IMR-90 (cell line): ENCODE data around the gene MINAR1. TPM values are rescaled to one million over a fixed set of nuclear protein-coding genes. Genes with fewer than 3 reads are reported as not detected.

ENCODE experiments used
- ATAC-seq: fragments of 200-7000 bp; cut with Tn5 transposase; 2 replicates; pipeline ENCODE4 v1.9.1; 2020; ENCODE audit warnings: low read depth, mild to moderate bottlenecking, moderate library complexity
- BruUV-seq: library from RNA; stranded (reverse); fragments of 400-500 nt; replicated peaks from 2 replicates; lab custom pipeline; 2021; lab: Mats Ljungman, UMichigan
- CTCF ChIA-PET: fragments of 300-600 bp; formaldehyde crosslinking; extraction: SDS; loops from one replicate; lab custom pipeline; 2021; ENCODE audit warnings: antibody characterized with exemption; lab: Yijun Ruan, JAX
- POLR2A ChIA-PET: fragments of 300-600 bp; sonication (Branson Sonifier 250); formaldehyde crosslinking; loops from one replicate; lab custom pipeline; 2022; ENCODE audit warnings: antibody characterized with exemption; ENCODE audit not compliant: unreplicated experiment; lab: Charles Lee
- DNase-seq: peaks from one replicate; pipeline ENCODE4 v3.0.0; 2013
- H2AFZ ChIP-seq: replicated peaks from 2 replicates; pipeline ENCODE3; 2013; ENCODE audit warnings: low read length, mild to moderate bottlenecking; ENCODE audit not compliant: poor library complexity
- H2AK5ac ChIP-seq: 2 replicates; pipeline ENCODE4 v1.6.1; 2013; ENCODE audit warnings: low read depth, low read length, inconsistent platforms
- H2AK9ac ChIP-seq: replicated peaks from 2 replicates; pipeline ENCODE3; 2013; ENCODE audit warnings: mild to moderate bottlenecking, low read depth, low read length, moderate library complexity; ENCODE audit not compliant: poor library complexity
- H2BK120ac ChIP-seq: 2 replicates; pipeline ENCODE4 v1.6.1; 2013; ENCODE audit warnings: low read depth, low read length, inconsistent platforms
- H2BK15ac ChIP-seq: 3 replicates; pipeline ENCODE4 v1.6.1; 2013; ENCODE audit warnings: low read depth, low read length, inconsistent platforms
- H2BK20ac ChIP-seq: 2 replicates; pipeline ENCODE4 v1.6.1; 2013; ENCODE audit warnings: low read depth, mild to moderate bottlenecking, inconsistent platforms, low read length, moderate library complexity
- H2BK5ac ChIP-seq: 2 replicates; pipeline ENCODE4 v1.6.1; 2013; ENCODE audit warnings: mild to moderate bottlenecking, low read depth, low read length, inconsistent platforms; ENCODE audit not compliant: poor library complexity, severe bottlenecking
- H3K14ac ChIP-seq: replicated peaks from 2 replicates; pipeline ENCODE4 v1.6.1; 2013; ENCODE audit warnings: low read depth, low read length, inconsistent platforms
- H3K18ac ChIP-seq: 2 replicates; pipeline ENCODE4 v1.6.1; 2013; ENCODE audit warnings: low read depth, low read length, control low read depth
- H3K23ac ChIP-seq: 2 replicates; pipeline ENCODE4 v1.6.1; 2013; ENCODE audit warnings: low read depth, low read length, inconsistent platforms
- H3K27ac ChIP-seq: 2 replicates; pipeline ENCODE4 v1.5.1; 2013; ENCODE audit warnings: mild to moderate bottlenecking, control low read depth, low read length; ENCODE audit not compliant: insufficient read depth
- H3K27me3 ChIP-seq: 2 replicates; pipeline ENCODE4 v1.6.1; 2013; ENCODE audit warnings: low read length; ENCODE audit not compliant: control insufficient read depth, insufficient read depth
- H3K36me3 ChIP-seq: 2 replicates; pipeline ENCODE4 v1.6.1; 2013; ENCODE audit warnings: low read length, mixed read lengths; ENCODE audit not compliant: control insufficient read depth, insufficient read depth
- H3K4ac ChIP-seq: 2 replicates; pipeline ENCODE4 v1.6.1; 2013; ENCODE audit warnings: low read depth, low read length, inconsistent platforms
- H3K4me1 ChIP-seq: 2 replicates; pipeline ENCODE4 v1.6.1; 2013; ENCODE audit warnings: low read length, mixed read lengths; ENCODE audit not compliant: control insufficient read depth, insufficient read depth
- H3K4me2 ChIP-seq: 2 replicates; pipeline ENCODE4 v1.6.1; 2013; ENCODE audit warnings: low read depth, mild to moderate bottlenecking, control low read depth, low read length, moderate library complexity
- H3K4me3 ChIP-seq: 2 replicates; pipeline ENCODE4 v1.5.1; 2013; ENCODE audit warnings: low read depth, mild to moderate bottlenecking, control low read depth, low read length, moderate library complexity; ENCODE audit not compliant: insufficient read depth
- H3K56ac ChIP-seq: 2 replicates; pipeline ENCODE4 v1.6.1; 2013; ENCODE audit warnings: low read length, inconsistent platforms; ENCODE audit not compliant: insufficient read depth; ENCODE audit errors: extremely low read depth
- H3K79me1 ChIP-seq, 2 experiments: 2 replicates each; pipeline ENCODE4 v1.6.1; 2013; ENCODE audit warnings: low read length in 2 of 2, inconsistent platforms in 1 of 2, low read depth in 1 of 2
- H3K9ac ChIP-seq: 2 replicates; pipeline ENCODE4 v1.6.1; 2013; ENCODE audit warnings: low read depth, low read length, control low read depth
- H3K9me1 ChIP-seq: 2 replicates; pipeline ENCODE4 v1.6.1; 2013; ENCODE audit warnings: low read length, inconsistent platforms; ENCODE audit not compliant: insufficient read depth
- H3K9me3 ChIP-seq: 2 replicates; pipeline ENCODE4 v1.6.1; 2013; ENCODE audit warnings: low read length; ENCODE audit not compliant: control insufficient read depth, insufficient read depth
- H4K20me1 ChIP-seq: 2 replicates; pipeline ENCODE4 v1.6.1; 2013; ENCODE audit warnings: low read length, inconsistent platforms; ENCODE audit not compliant: insufficient read depth
- H4K5ac ChIP-seq: 2 replicates; pipeline ENCODE4 v1.6.1; 2013; ENCODE audit warnings: mild to moderate bottlenecking, low read depth, low read length, control low read depth
- H4K8ac ChIP-seq, 2 experiments: 2 replicates each; pipeline ENCODE4 v1.6.1; 2013; ENCODE audit warnings: low read depth in 2 of 2, low read length in 2 of 2, control low read depth in 1 of 2, inconsistent platforms in 1 of 2
- H4K91ac ChIP-seq: 2 replicates; pipeline ENCODE4 v1.6.1; 2013; ENCODE audit warnings: low read depth, low read length, inconsistent platforms; ENCODE audit not compliant: insufficient read depth
- BHLHE40 ChIP-seq: fragments of 150-350 bp; IDR thresholded peaks from 2 replicates; pipeline ENCODE4 v1.6.1; 2016; ENCODE audit warnings: mild to moderate bottlenecking, low read depth, low read length
- CEBPB ChIP-seq: IDR thresholded peaks from 2 replicates; pipeline ENCODE4 v1.6.1; 2012; ENCODE audit warnings: low read depth, low read length, improper control_type of control experiment
- CHD1 ChIP-seq: IDR thresholded peaks from 2 replicates; pipeline ENCODE4 v1.6.1; 2012; ENCODE audit warnings: low read depth, low read length, improper control_type of control experiment
- CTCF ChIP-seq: conservative IDR thresholded peaks from 2 replicates; pipeline ENCODE4 v1.5.1; 2012; ENCODE audit warnings: mild to moderate bottlenecking, low read depth, low read length, improper control_type of control experiment
- ELK1 ChIP-seq: fragments of 150-350 bp; IDR thresholded peaks from 2 replicates; pipeline ENCODE4 v1.6.1; 2016; ENCODE audit warnings: low read depth, mild to moderate bottlenecking, low read length, moderate library complexity, borderline replicate concordance
- FOS ChIP-seq: fragments of 150-350 bp; IDR thresholded peaks from 2 replicates; pipeline ENCODE4 v1.6.1; 2016; ENCODE audit warnings: low read depth, low read length
- MAFK ChIP-seq: IDR thresholded peaks from 2 replicates; pipeline ENCODE4 v1.6.1; 2012; ENCODE audit warnings: low read depth, low read length, improper control_type of control experiment
- MAZ ChIP-seq: IDR thresholded peaks from 2 replicates; pipeline ENCODE4 v1.6.1; 2012; ENCODE audit warnings: low read depth, mild to moderate bottlenecking, low read length, improper control_type of control experiment, moderate library complexity, borderline replicate concordance
- MXI1 ChIP-seq: IDR thresholded peaks from 2 replicates; pipeline ENCODE4 v1.6.1; 2012; ENCODE audit warnings: low read depth, mild to moderate bottlenecking, low read length, moderate library complexity, borderline replicate concordance
- NFE2L2 ChIP-seq: fragments of 150-350 bp; IDR thresholded peaks from 2 replicates; pipeline ENCODE4 v1.6.1; 2016; ENCODE audit warnings: low read depth, mild to moderate bottlenecking, low read length
- POLR2A ChIP-seq: IDR thresholded peaks from 2 replicates; pipeline ENCODE4 v1.6.1; 2012; ENCODE audit warnings: mild to moderate bottlenecking, low read depth, low read length
- RAD21 ChIP-seq: IDR thresholded peaks from 2 replicates; pipeline ENCODE4 v1.6.1; 2012; ENCODE audit warnings: low read length, improper control_type of control experiment
- RCOR1 ChIP-seq: IDR thresholded peaks from 2 replicates; pipeline ENCODE4 v1.6.1; 2012; ENCODE audit warnings: mild to moderate bottlenecking, low read length, improper control_type of control experiment; ENCODE audit not compliant: insufficient replicate concordance
- RFX5 ChIP-seq: IDR thresholded peaks from 2 replicates; pipeline ENCODE4 v1.8.0; 2012; ENCODE audit warnings: low read depth, mild to moderate bottlenecking, low read length, moderate library complexity
- SMC3 ChIP-seq: fragments of 150-350 bp; IDR thresholded peaks from 2 replicates; pipeline ENCODE4 v1.6.1; 2016; ENCODE audit warnings: low read depth, mild to moderate bottlenecking, antibody characterized with exemption, low read length, moderate library complexity
- USF2 ChIP-seq: fragments of 150-350 bp; IDR thresholded peaks from 2 replicates; pipeline ENCODE4 v1.6.1; 2017; ENCODE audit warnings: mild to moderate bottlenecking, antibody characterized with exemption, low read length, low read depth
- WGBS, 2 experiments: methylation state at CpG; one replicate each; pipeline versions ENCODE4 v1.1.5 to v1.1.7; 2013; ENCODE audit warnings: missing lambda C conversion rate in 2 of 2; ENCODE audit not compliant: insufficient read length in 1 of 2; ENCODE audit errors: extremely low coverage in 2 of 2; 5-methylcytosine and 5-hydroxymethylcytosine counted together
- dilution Hi-C: fragments of 300-500 bp; cut with HindIII; formaldehyde crosslinking; loops from one replicate; pipeline ENCODE4 v1.14.3; 2018; ENCODE audit warnings: low sequenced_read_pairs; ENCODE audit not compliant: unreplicated experiment
- in situ Hi-C: fragments of 300-500 bp; cut with MboI; formaldehyde crosslinking; loops from 3 replicates; pipeline ENCODE4 v1.14.3; 2019; ENCODE audit warnings: low sequenced_read_pairs, inconsistent platforms, mixed read lengths
- intact Hi-C: fragments of 100-400 bp; cut with micrococcal nuclease; formaldehyde crosslinking; loops from 2 replicates; pipeline ENCODE4 v1.10.0; 2022
- polyA plus RNA-seq, 3 experiments: library from polyadenylated mRNA; depleted of rRNA; stranded (reverse); fragments of >200 nt; gene quantifications; 2 replicates each; pipeline ENCODE4 v1.2.3, GENCODE V29; 2012; ENCODE audit warnings: low replicate concordance in 1 of 3
- total RNA-seq: library from RNA; depleted of rRNA; stranded (reverse); fragments of >200 nt; gene quantifications from 2 replicates; pipeline ENCODE4 v1.2.3, GENCODE V29; 2012

Gene MINAR1
- total and polyA plus RNA-seq, 2 of the 4 experiments (the other 2 are of a cell fraction): 0.65 to 1.6 TPM

GRCh38 chr15:79410237-79410636 is 21.9 kb upstream of the MINAR1 start:
- Histone ChIP-seq H3K4ac (no peak overlapping the region), H2BK20ac (no peak overlapping the region), H3K4me3 (no peak overlapping the region), H3K23ac (no peak overlapping the region), H2AFZ (no peak overlapping the region), H3K27me3 (no peaks in the 10 kb centered on the region), H2AK5ac (no peak overlapping the region), H3K9me3 (no peaks in the 10 kb centered on the region), H3K56ac (no peak overlapping the region), H2BK15ac (no peak overlapping the region), H2BK5ac (no peak overlapping the region), H4K8ac (no peak overlapping the region), H3K36me3 (peaks cover 4% of the 10 kb centered on the region; the same call in 1 of the 2 replicates), H2BK120ac (no peak overlapping the region), H4K20me1 (no peaks in the 10 kb centered on the region), H3K9ac (no peak overlapping the region), H4K91ac (no peak overlapping the region), H3K4me2 (no peak overlapping the region), H3K79me1 (no peaks in the 10 kb centered on the region), H3K14ac (no peak overlapping the region), H3K27ac (no peak overlapping the region), H4K5ac (no peak overlapping the region), H3K9me1 (peaks cover 7% of the 10 kb centered on the region; the same call in 1 of the 2 replicates), H2AK9ac (no peak overlapping the region), H3K4me1 (no peaks in the 10 kb centered on the region), H3K18ac (no peak overlapping the region)
- DNase-seq (no peak), ATAC-seq (no peak)
- WGBS, 2 experiments: no CpG with 5 or more reads among the region's 2 CpGs
- dilution Hi-C loops: no loop called here
- no TSS peak for BruUV-seq
- intact Hi-C loops: no loop called here
- CTCF ChIA-PET: no interaction called here
- no peak for TF ChIP-seq RCOR1
- no peak for TF ChIP-seq USF2
- no peak for TF ChIP-seq MXI1
- TF ChIP-seq CEBPB: no peak
- no peak for TF ChIP-seq CTCF
- no peak for TF ChIP-seq MAZ
- no peak for TF ChIP-seq CHD1
- no peak for TF ChIP-seq SMC3
- no peak for TF ChIP-seq FOS
- TF ChIP-seq BHLHE40: no peak
- no peak for TF ChIP-seq NFE2L2
- no peak for TF ChIP-seq MAFK
- no peak for TF ChIP-seq POLR2A
- TF ChIP-seq RFX5: no peak
- TF ChIP-seq RAD21: no peak
- no peak for TF ChIP-seq ELK1
- POLR2A ChIA-PET: no interaction called here
- in situ Hi-C loops: no loop called here
